Suppressor macrophage (primary cell): Measurements from ENCODE around the gene GHDC.
A peak's percentile ranks its signal among the peaks of the same experiment; 100 is the strongest.
"Not testable (repeated sequence)": the region's sequence is repeated elsewhere in the genome, so short reads cannot be mapped to it uniquely, and the experiment has no call there.

Experiments
- DNase-seq, 4 experiments: peaks; one replicate each; pipeline ENCODE4 v3.0.0-alpha.2; 2020 to 2022

The GHDC gene

DNA sequence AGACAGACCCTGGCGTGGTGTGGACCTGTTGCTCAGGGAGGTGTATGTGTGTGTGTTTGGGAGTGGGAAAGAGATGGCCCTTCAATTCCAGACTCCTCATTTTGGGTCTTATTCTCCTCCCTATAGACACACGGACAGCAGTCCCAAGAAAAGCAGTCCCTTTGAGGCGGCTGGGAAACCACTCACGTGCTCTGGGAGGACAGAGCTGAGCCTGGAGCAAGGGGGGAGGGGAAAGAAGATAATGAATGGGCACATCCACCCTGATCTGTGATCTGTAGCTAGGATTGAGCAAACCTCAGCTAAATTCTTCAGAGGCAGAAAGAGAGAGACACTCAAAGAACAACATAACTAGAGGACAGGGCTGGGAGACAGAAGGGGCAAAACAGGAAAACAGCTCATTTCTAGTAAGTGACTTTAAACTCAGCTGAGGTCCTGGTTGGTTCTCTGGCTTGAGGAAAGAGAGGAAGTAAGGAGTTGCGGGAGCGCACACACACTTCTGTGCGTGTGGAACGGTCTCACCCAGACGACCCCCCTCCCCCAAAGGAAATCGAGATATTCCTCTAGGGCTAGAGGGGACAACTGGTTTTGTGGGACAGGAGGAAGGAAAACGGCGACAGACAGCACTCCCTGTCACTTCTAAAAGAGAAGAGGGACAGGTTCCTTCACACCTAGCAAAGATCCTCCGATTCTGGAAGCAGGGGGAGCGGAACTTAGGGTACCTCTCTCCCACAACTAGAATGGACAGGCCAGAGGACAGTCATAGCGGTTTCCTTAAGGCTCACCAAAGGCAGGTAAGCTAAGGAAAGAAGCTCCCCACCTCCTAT lies 40.2 kb downstream of the GHDC start:
- DNase-seq, result peak; percentile 61 to 75 (median 69)

GRCh38 chr17:42146911-42147607 lies 47.2 kb downstream of the GHDC start:
- DNase-seq, result no peak

- DNase-seq, result not testable (repeated sequence)
Measured at GRCh38 chr17:42143138-42143537, 51.2 kb downstream of the GHDC start.

DNA sequence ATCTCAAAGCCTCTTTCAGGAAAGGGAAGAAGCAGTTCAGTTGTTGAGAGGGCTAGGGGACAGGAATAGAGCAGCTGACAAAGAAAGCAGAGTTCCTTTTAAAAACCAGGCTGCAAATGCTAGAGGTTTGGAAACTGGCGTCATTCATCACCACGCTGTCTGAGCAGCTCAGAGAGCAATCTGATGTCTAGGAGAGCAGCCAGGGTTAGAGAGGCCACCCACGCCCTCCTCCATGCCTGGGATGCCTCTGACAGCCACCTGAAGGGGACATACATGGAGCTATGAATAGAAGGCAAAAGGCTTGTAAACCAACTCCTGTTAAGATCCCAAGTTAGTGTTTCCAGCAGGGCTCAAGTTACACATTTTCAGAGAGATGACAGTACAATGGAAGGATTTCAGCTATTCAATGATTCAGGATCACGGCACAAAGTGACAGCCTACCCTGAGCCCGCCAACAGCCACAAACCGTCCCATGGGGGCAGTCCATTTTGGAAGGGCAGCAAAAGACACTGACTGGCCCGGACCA lies 51.9 kb downstream of the GHDC start:
- DNase-seq, result peak; percentile 45 to 67 (median 58)

DNA sequence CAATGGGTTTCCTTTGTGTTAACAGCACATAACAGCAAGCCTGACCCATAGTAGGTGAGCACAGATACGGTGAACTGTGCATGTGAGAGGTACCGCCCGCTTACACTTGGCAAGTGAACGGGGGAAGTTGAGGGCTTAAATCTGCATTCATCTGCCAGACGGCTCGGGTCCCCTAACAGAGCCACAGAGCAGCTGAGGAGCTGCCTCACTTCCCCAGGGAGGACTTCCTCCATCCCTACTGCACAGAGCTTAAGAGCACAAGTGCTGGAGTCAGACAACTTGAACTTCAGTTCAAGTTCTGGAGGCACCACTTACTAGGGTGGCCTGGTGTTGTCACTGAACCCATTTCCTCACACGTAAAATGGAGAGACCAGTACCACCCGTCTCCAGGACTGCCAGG lies 52.9 kb downstream of the GHDC start:
- peak; percentile 50 to 69 (median 64) for DNase-seq

- DNase-seq, result not testable (repeated sequence)
Measured at GRCh38 chr17:42140690-42141089, 53.6 kb downstream of the GHDC start.
